PC-9 (cell line): ENCODE results near the gene CYFIP1. TPM values are rescaled to one million over a fixed set of nuclear protein-coding genes. Genes with fewer than 3 reads are reported as not detected.

Source experiments
- BruUV-seq: library from RNA; stranded (reverse); fragments of 400-500 nt; replicated peaks from 2 replicates; lab custom pipeline; 2021; lab: Mats Ljungman, UMichigan
- CTCF ChIA-PET: fragments of 300-600 bp; sonication (Branson Sonifier 250); formaldehyde crosslinking; loops from one replicate; lab custom pipeline; 2022; ENCODE audit warnings: antibody characterized with exemption; lab: Charles Lee
- POLR2A ChIA-PET: fragments of 300-600 bp; sonication (Branson Sonifier 250); formaldehyde crosslinking; loops from one replicate; lab custom pipeline; 2022; ENCODE audit warnings: antibody characterized with exemption; ENCODE audit not compliant: unreplicated experiment; lab: Charles Lee
- DNase-seq, 2 experiments: peaks; one replicate each; pipeline versions ENCODE4 v3.0.0 to v3.0.0-alpha.2; 2015 to 2022; ENCODE audit warnings: mixed read lengths in 1 of 2
- H2AFZ ChIP-seq: fragments of 200-600 bp; sonication (generic); 2 replicates; pipeline ENCODE4 v1.8.1; 2017; ENCODE audit warnings: antibody characterized with exemption
- H3F3A ChIP-seq: fragments of 200-600 bp; sonication (generic); 2 replicates; pipeline ENCODE4 v1.8.1; 2017; ENCODE audit warnings: antibody characterized with exemption, mild to moderate bottlenecking, low read depth; ENCODE audit not compliant: insufficient read depth
- H3K27ac ChIP-seq: fragments of 200-600 bp; sonication (generic); 2 replicates; pipeline ENCODE4 v1.6.1; 2016; ENCODE audit warnings: mixed run types
- H3K27me3 ChIP-seq: fragments of 200-600 bp; sonication (generic); 2 replicates; pipeline ENCODE4 v1.6.1; 2016; ENCODE audit warnings: low read depth, mixed run types; ENCODE audit not compliant: insufficient read depth
- H3K36me3 ChIP-seq: fragments of 200-600 bp; sonication (generic); 2 replicates; pipeline ENCODE4 v1.6.1; 2016; ENCODE audit warnings: low read depth, mixed run types
- H3K4me1 ChIP-seq: fragments of 200-600 bp; sonication (generic); replicated peaks from 2 replicates; pipeline ENCODE4 v1.6.1; 2016; ENCODE audit warnings: mixed run types; ENCODE audit not compliant: insufficient read depth
- H3K4me2 ChIP-seq: fragments of 200-600 bp; sonication (generic); 2 replicates; pipeline ENCODE4 v1.6.1; 2017; ENCODE audit warnings: mixed run types
- H3K4me3 ChIP-seq: fragments of 200-600 bp; sonication (generic); 2 replicates; pipeline ENCODE4 v1.6.1; 2016; ENCODE audit warnings: mixed run types
- H3K79me2 ChIP-seq: fragments of 200-600 bp; sonication (generic); 2 replicates; pipeline ENCODE4 v1.6.1; 2017; ENCODE audit warnings: low read depth, mixed run types
- H3K9me2 ChIP-seq: fragments of 200-600 bp; sonication (generic); 2 replicates; pipeline ENCODE4 v1.8.1; 2017; ENCODE audit warnings: mild to moderate bottlenecking; ENCODE audit not compliant: insufficient read depth
- H3K9me3 ChIP-seq: fragments of 200-600 bp; sonication (generic); 2 replicates; pipeline ENCODE4 v1.8.1; 2016; ENCODE audit warnings: low read depth; ENCODE audit not compliant: insufficient read depth
- H4K20me1 ChIP-seq: fragments of 200-600 bp; sonication (generic); 2 replicates; pipeline ENCODE4 v1.8.1; 2017; ENCODE audit not compliant: insufficient read depth
- EZH2 ChIP-seq: fragments of 200-600 bp; sonication (generic); IDR thresholded peaks from 2 replicates; pipeline ENCODE4 v1.8.0; 2017; ENCODE audit warnings: antibody characterized with exemption, low read depth
- intact Hi-C: fragments of 100-400 bp; cut with micrococcal nuclease; formaldehyde crosslinking; loops from one replicate; pipeline ENCODE4 v1.10.0; 2022; ENCODE audit not compliant: unreplicated experiment
- total RNA-seq: library from RNA; stranded (reverse); gene quantifications from 2 replicates; pipeline ENCODE4 v1.2.3, GENCODE V29; 2021
- TF ChIP-seq, protein P1 (sequence below): fragments of 200-600 bp; sonication (generic); conservative IDR thresholded peaks from 2 replicates; pipeline ENCODE4 v1.6.1; 2017; ENCODE audit warnings: mixed run types, antibody characterized with exemption, mild to moderate bottlenecking, moderate library complexity

Gene CYFIP1
- total RNA-seq, 1 experiment from 2014 or later = 114 TPM

GRCh38 chr15:22973286-22973685 is 6.9 kb downstream of the CYFIP1 start:
- Histone ChIP-seq H3K79me2 (peaks cover 90% of the 10 kb centered on the region), H3K4me1 (0 out of 2 replicates have a peak, but pooled peaks cover under 1% of the 10 kb centered on the region), H3K36me3 (0 out of 2 replicates have a peak, but pooled peaks cover 3% of the 10 kb centered on the region), H3K4me2 (no peak overlapping the region), H2AFZ (no peak overlapping the region), H3K4me3 (no peak overlapping the region), H3K9me3 (peaks cover 4% of the 10 kb centered on the region; the same call in 1 of the 2 replicates), H4K20me1 (peaks cover 23% of the 10 kb centered on the region), H3K27me3 (no peaks in the 10 kb centered on the region), H3K9me2 (no peaks in the 10 kb centered on the region), H3F3A (no peaks in the 10 kb centered on the region), H3K27ac (no peak overlapping the region)
- TF ChIP-seq, protein P1, sequence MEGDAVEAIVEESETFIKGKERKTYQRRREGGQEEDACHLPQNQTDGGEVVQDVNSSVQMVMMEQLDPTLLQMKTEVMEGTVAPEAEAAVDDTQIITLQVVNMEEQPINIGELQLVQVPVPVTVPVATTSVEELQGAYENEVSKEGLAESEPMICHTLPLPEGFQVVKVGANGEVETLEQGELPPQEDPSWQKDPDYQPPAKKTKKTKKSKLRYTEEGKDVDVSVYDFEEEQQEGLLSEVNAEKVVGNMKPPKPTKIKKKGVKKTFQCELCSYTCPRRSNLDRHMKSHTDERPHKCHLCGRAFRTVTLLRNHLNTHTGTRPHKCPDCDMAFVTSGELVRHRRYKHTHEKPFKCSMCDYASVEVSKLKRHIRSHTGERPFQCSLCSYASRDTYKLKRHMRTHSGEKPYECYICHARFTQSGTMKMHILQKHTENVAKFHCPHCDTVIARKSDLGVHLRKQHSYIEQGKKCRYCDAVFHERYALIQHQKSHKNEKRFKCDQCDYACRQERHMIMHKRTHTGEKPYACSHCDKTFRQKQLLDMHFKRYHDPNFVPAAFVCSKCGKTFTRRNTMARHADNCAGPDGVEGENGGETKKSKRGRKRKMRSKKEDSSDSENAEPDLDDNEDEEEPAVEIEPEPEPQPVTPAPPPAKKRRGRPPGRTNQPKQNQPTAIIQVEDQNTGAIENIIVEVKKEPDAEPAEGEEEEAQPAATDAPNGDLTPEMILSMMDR = no peak
- no peak for TF ChIP-seq EZH2
- CTCF ChIA-PET = interaction anchor here (0.5 kb wide), 1 partner anchor 43 kb away, joined by 3 read pairs; no protein-coding TSS in a partner anchor
- intact Hi-C loops = no loop called here
- no TSS peak for BruUV-seq
- no peak for DNase-seq
- POLR2A ChIA-PET = no interaction called here

DNA sequence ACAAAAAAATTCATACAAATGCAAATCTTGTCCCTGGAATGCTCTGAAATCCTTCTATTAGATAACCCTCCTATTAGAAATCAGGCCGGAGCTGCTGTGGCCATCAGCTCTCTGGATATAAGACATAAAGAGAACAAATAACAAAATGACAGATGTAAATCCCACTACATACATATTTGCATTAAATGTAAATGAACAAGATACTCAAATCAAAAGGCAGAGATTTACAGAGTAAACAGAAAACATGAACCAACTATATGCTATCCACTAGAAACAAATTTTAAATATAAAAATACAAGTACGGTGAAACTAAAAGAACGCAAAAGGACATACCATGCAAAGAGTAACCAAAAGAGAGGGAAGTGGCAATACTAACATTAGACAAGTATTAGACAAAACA is 10.7 kb downstream of the CYFIP1 start:
- peaks cover 18% of the 10 kb centered on the region for H4K20me1 ChIP-seq
- no peak overlapping the region for H3K4me3 ChIP-seq
- ChIA-PET POLR2A (no interaction called here), CTCF (no interaction called here)
- H3K27ac ChIP-seq = no peak overlapping the region
- H2AFZ ChIP-seq = no peak overlapping the region
- no peak for DNase-seq
- H3K27me3 ChIP-seq = no peaks in the 10 kb centered on the region
- H3K9me3 ChIP-seq = peaks cover 4% of the 10 kb centered on the region; the same call in 1 of the 2 replicates
- intact Hi-C loops = no loop called here
- 0 out of 2 replicates have a peak, but pooled peaks cover 3% of the 10 kb centered on the region for H3K36me3 ChIP-seq
- H3K4me2 ChIP-seq = no peak overlapping the region
- H3F3A ChIP-seq = no peaks in the 10 kb centered on the region
- TF ChIP-seq, protein P1 = no peak
- TF ChIP-seq EZH2 = no peak
- BruUV-seq = no TSS peak
- peaks cover 71% of the 10 kb centered on the region for H3K79me2 ChIP-seq
- H3K9me2 ChIP-seq = no peaks in the 10 kb centered on the region
- no peaks in the 10 kb centered on the region for H3K4me1 ChIP-seq

GRCh38 chr15:22968366-22968765 is 11.8 kb downstream of the CYFIP1 start:
- Histone ChIP-seq H3K79me2 (peaks cover 68% of the 10 kb centered on the region), H3F3A (no peaks in the 10 kb centered on the region), H3K9me2 (no peaks in the 10 kb centered on the region), H3K36me3 (0 out of 2 replicates have a peak, but pooled peaks cover 3% of the 10 kb centered on the region), H3K4me1 (no peaks in the 10 kb centered on the region), H3K4me3 (no peak overlapping the region), H3K9me3 (peaks cover 4% of the 10 kb centered on the region; the same call in 1 of the 2 replicates), H3K27me3 (no peaks in the 10 kb centered on the region), H3K4me2 (no peak overlapping the region), H2AFZ (no peak overlapping the region), H4K20me1 (peaks cover 9% of the 10 kb centered on the region; the same call in 1 of the 2 replicates), H3K27ac (no peak overlapping the region)
- TF ChIP-seq EZH2 = no peak
- TF ChIP-seq, protein P1 = no peak
- ChIA-PET CTCF (no interaction called here), POLR2A (no interaction called here)
- intact Hi-C loops = no loop called here
- BruUV-seq = no TSS peak
- DNase-seq = no peak
